ENCODE measurements around the gene PTPMT1.
"Not testable (repeated sequence)": the region's sequence is repeated elsewhere in the genome, so short reads cannot be mapped to it uniquely, and the experiment has no call there.

PTPMT1 gene, protein sequence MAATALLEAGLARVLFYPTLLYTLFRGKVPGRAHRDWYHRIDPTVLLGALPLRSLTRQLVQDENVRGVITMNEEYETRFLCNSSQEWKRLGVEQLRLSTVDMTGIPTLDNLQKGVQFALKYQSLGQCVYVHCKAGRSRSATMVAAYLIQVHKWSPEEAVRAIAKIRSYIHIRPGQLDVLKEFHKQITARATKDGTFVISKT

DNA sequence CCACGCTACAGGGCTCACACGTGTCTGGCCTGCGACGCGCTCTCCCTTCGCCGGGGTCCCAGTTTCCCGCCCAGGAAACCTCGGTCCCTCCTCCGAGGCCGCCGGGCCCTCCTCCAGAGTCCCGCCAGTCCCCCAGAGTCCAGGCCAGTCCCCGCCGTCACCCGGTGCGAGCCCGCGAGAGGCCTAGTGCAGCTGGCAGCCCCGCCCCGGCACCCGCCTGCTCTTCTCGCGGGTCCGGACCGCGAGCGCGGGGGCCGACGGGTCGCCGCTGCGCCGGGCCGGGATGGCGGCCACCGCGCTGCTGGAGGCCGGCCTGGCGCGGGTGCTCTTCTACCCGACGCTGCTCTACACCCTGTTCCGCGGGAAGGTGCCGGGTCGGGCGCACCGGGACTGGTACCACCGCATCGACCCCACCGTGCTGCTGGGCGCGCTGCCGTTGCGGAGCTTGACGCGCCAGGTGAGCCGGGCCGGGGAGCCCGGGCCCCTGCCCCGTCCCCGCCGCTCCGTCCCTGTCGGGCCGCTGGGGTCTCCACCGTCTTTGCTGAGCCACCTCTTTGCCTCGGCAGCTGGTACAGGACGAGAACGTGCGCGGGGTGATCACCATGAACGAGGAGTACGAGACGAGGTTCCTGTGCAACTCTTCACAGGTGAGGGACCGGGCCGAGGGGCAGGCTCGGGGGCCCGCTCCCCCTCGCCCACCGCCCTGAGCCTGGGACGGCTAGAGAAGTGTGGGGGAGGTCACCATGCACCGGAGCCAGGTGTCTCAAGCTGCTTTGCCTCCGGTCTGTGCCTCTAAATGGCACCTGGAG is at the start of gene PTPMT1:
PTPMT1 (plus strand) TSS at position 260 of the 809 bp plus-strand sequence; CDS start at position 284, 24 bp downstream.
- peak; percentile 36 for DNase-seq

DNA sequence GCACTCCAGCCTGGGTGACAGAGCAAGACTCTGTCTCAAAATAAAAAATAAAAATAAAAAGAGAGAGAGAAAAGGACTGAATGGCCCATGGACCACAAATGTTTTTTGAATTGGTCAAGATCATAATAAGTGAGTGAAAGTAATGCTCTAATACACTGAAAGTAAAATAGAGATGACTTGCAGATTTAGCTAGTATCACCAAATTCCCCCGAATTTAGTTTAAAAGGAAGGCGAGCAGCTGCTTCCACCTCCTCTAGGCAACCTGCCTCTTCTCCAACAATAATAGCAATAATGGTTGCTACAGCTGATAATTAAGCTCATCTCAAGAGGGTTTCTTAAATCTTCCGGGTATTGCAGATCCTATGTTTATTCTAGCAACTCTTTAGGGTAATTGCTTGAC is 49.2 kb upstream of the PTPMT1 start:
- DNase-seq = no peak

- no peak for DNase-seq
Observed at GRCh38 chr11:47516984-47517853, 48.2 kb upstream of the PTPMT1 start.

GRCh38 chr11:47518212-47518964 is 47.0 kb upstream of the PTPMT1 start:
- no peak for DNase-seq

DNA sequence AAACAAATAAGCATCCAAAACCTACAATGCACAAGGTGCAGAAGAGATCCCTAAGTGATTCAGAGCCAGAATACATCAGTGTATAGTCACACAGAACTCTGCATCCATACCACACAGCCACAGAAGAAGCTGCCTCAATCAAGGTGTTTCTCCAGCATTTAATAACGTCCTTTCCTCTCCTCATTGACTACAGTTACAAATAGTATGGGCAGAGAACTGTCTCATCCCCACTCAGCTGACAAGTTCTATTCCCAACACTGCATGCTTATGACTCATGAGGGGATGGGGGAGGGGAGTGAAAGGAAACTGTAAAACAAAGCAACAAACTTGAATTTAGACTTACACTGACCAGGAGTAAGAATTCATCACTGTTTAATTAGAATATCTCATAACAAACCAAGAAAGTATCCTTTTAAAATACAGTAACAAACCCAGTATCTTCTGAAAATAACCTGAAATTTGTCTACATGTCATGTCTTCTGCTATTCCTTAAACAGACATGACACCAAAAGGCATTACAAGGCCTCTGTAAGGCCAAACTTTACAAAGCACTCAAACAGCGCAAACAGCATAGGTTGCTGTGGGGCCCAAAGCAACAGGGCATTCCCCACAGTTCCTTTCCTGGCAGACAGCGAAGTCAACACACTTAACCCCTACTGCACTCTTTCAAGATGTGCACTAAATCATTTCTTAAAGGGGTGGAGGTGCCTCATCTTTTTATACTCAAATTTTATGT is 41.7 kb upstream of the PTPMT1 start:
- peak; percentile 35 for DNase-seq

- DNase-seq = no peak
Observed at GRCh38 chr11:47524291-47524874, 41.0 kb upstream of the PTPMT1 start.

DNA sequence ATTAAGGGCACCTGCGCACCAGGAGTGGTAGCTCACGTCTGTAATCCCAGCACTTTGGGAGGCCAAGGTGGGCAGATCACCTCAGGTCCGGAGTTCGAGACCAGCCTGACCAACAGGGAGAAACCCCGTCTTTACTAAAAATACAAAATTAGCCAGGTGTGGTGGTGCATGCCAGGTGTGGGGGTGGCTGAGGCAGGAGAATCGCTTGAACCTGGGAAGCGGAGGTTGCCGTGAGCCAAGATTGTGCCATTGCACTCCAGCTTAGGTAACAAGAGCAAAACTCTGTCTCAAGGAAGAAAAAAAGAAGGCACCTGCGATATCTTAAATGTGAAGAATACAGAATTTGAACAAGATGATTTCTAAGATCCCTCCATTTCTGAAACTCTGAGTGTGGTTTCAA is 39.4 kb upstream of the PTPMT1 start:
- not testable (repeated sequence) for DNase-seq

- no peak for DNase-seq
Observed at GRCh38 chr11:47527186-47527585, 38.2 kb upstream of the PTPMT1 start.

DNA sequence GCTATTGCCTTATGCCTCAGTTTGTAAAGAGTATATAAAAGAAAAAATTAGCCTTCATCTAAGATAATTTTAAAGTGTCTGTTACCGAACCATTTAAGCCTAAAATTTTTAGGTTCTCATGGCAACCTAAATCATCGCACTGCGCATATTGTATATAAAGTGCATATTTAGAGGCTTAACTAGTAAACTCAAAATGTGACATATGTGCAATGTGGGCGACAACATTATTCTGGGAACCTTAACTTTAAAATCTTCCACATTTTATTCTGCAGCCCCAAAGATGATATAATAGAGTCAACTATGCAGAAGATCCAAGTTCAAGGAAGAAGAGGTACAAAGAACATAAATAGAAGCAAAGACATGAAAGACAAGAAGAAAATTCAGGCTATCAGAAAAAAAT is 35.4 kb upstream of the PTPMT1 start:
- DNase-seq = no peak

GRCh38 chr11:47530721-47531120 is 34.7 kb upstream of the PTPMT1 start:
- not testable (repeated sequence) for DNase-seq

DNA sequence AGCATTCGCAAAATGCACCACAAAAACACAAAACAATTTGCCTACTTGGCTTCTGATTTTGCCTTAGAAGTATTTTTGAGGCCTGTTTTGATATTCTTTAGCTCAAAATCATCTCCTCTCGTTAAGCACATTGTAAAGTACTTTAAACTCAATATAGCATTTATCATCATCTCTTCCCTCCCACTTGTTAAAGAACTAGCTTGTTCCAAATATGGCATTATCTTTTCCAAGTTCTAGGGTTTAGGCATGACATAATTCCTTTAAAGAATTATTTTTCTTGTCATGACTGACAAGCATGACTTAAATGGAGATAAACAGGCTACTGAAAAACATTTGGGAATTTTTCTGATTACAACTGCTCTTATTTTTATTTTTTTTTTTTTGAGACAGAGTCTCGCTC is 33.7 kb upstream of the PTPMT1 start:
- no peak for DNase-seq

GRCh38 chr11:47532597-47533213 is 32.7 kb upstream of the PTPMT1 start:
- no peak for DNase-seq

- peak; percentile 85 for DNase-seq
Observed at GRCh38 chr11:47533690-47534151, 31.7 kb upstream of the PTPMT1 start.

DNA sequence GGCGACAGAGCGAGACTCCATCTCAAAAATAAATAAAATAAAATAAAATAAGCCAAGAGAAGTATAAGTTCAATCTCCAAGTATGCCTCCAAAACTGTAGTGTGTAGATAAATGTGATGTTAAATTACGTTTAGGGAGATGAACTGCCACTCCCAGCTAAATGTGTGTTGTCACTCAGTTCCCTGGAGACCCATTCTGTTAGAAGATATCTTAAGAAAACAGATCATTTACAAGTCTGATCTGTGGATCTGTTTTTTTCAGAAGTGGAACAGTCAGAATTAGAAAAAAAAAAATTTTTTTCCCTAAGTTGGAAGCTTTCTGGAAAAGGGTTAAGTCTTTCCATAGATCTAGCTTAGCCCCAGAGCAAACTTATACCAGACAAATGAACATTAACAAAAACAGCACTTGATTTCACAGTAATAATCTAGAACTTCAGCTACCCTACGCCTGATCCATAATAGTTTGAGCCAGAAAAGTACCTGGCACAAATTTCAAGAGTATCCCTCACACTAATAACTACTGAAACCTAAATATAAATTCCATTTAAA is 30.6 kb upstream of the PTPMT1 start:
- no peak for DNase-seq

DNA sequence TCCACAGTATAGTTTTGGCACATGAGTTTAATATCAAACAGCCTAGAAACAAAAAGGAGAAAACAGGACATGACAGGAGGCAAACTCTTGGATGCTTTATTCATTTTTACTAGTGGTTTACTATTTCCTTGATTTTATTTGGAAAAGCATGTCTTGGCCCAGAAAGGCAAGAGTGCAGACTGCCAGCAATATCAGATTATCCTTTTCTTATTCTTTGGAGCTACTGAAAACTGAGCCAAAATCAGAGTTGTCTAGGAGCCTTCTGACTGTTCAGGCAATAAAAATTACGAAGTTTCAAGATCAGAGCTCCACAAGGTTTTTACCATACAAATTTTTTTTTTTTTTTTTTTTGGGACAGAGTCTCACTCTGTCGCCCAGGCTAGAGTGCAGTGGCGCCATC is 28.5 kb upstream of the PTPMT1 start:
- DNase-seq = no peak

DNA sequence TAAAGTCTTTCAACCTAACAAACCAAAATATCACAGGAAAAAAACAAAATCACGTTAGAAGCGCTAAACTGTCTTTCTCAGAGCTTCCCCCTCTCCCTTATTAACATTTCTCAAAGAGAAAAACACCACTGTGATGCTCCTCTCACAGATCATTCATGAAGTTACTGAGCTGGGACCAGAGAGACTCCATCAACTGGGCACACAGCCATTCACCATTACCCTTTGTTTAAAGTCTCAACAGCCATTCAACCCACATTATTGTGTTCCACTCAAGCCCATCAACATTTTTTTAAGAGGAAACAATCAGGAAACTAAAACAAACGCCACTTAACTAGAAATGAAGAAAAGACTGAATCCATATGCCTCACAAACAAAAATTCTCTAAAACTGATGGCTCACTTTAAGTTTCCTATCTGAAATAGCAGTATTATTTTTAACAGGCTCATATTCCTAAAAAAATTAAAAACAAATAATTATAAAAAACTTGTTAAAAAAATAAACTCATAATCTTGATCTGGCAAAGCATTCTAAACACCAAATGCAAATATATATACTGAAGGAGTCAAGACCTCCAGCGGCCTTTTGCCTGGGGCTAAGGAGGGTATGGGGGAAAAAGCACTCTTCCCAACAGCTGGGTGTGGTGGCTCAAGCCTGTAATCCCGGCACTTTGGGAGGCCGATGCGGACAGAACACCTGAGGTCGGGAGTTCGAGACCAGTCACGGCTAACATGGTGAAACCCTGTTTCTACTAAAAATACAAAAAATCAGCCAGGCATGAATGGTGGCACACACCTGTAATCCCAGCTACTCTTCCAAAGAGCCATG is 26.4 kb upstream of the PTPMT1 start:
- no peak for DNase-seq

- DNase-seq = no peak
Observed at GRCh38 chr11:47539681-47540039, 25.7 kb upstream of the PTPMT1 start.

- DNase-seq = no peak
Observed at GRCh38 chr11:47541070-47541469, 24.3 kb upstream of the PTPMT1 start.

- no peak for DNase-seq
Observed at GRCh38 chr11:47545298-47545697, 20.1 kb upstream of the PTPMT1 start.

- DNase-seq = not testable (repeated sequence)
Observed at GRCh38 chr11:47546274-47546673, 19.1 kb upstream of the PTPMT1 start.
